Measurements from ENCODE around the gene ERBB3.
"Not testable (repeated sequence)": the region's sequence is repeated elsewhere in the genome, so short reads cannot be mapped to it uniquely, and the experiment has no call there.

ERBB3 gene

GRCh38 chr12:56038022-56038655 is 41.8 kb upstream of the ERBB3 start:
- Histone ChIP-seq H3K9ac (no peak overlapping the region), H3K4me3 (IDR thresholded peaks at IDR 0.05; ENCODE audit: insufficient read depth, low read depth, low read length) (no peak overlapping the region), H2AFZ (ENCODE audit: low read depth) (no peak overlapping the region), H4K20me1 (ENCODE audit: insufficient read depth) (peaks cover 5% of the 10 kb centered on the region; the same call in 1 of the 2 replicates), H3K27me3 (ENCODE audit: insufficient read depth, low read depth) (no peaks in the 10 kb centered on the region), H3K4me1 (ENCODE audit: low read depth, poor library complexity, severe bottlenecking) (peaks cover 18% of the 10 kb centered on the region), H3K36me3 (ENCODE audit: insufficient read depth) (peaks cover 7% of the 10 kb centered on the region; the same call in 1 of the 2 replicates), H3K4me2 (no peak overlapping the region), H3K79me2 (ENCODE audit: insufficient read depth, low read depth) (peaks cover 14% of the 10 kb centered on the region), H3K27ac (no peak overlapping the region)
- no peak for TF ChIP-seq CTCF (conservative IDR thresholded peaks at IDR 0.05; ENCODE audit: low read depth, low read length)

- H3K4me1 ChIP-seq (ENCODE audit: low read depth, poor library complexity, severe bottlenecking), result peaks cover 27% of the 10 kb centered on the region
- peaks cover 7% of the 10 kb centered on the region; the same call in 1 of the 2 replicates for H4K20me1 ChIP-seq (ENCODE audit: insufficient read depth)
- TF ChIP-seq CTCF (conservative IDR thresholded peaks at IDR 0.05; ENCODE audit: low read depth, low read length), result no peak
- no peaks in the 10 kb centered on the region for H3K27me3 ChIP-seq (ENCODE audit: insufficient read depth, low read depth)
- H3K9ac ChIP-seq, result no peak overlapping the region
- H3K36me3 ChIP-seq (ENCODE audit: insufficient read depth), result peaks cover 27% of the 10 kb centered on the region; the same call in 1 of the 2 replicates
- no peak overlapping the region for H3K27ac ChIP-seq
- no peak overlapping the region for H2AFZ ChIP-seq (ENCODE audit: low read depth)
- H3K4me3 ChIP-seq (IDR thresholded peaks at IDR 0.05; ENCODE audit: insufficient read depth, low read depth, low read length), result no peak overlapping the region
- no peak overlapping the region for H3K4me2 ChIP-seq
- H3K79me2 ChIP-seq (ENCODE audit: insufficient read depth, low read depth), result peaks cover 33% of the 10 kb centered on the region
Observed at GRCh38 chr12:56040151-56040550, 39.8 kb upstream of the ERBB3 start.

GRCh38 chr12:56040963-56041551 is 38.9 kb upstream of the ERBB3 start:
- Histone ChIP-seq H2AFZ (ENCODE audit: low read depth) (peak overlapping the region; percentile 77), H3K27ac (peak overlapping the region; percentile 31; the same call in 1 of the 2 replicates), H3K36me3 (ENCODE audit: insufficient read depth) (peaks cover 30% of the 10 kb centered on the region; the same call in 1 of the 2 replicates), H3K79me2 (ENCODE audit: insufficient read depth, low read depth) (peaks cover 33% of the 10 kb centered on the region), H4K20me1 (ENCODE audit: insufficient read depth) (peaks cover 7% of the 10 kb centered on the region; the same call in 1 of the 2 replicates), H3K4me1 (ENCODE audit: low read depth, poor library complexity, severe bottlenecking) (peaks cover 27% of the 10 kb centered on the region), H3K9ac (peak overlapping the region; percentile 9; the same call in 1 of the 2 replicates), H3K4me2 (peak overlapping the region; percentile 81), H3K4me3 (IDR thresholded peaks at IDR 0.05; ENCODE audit: insufficient read depth, low read depth, low read length) (no peak overlapping the region), H3K27me3 (ENCODE audit: insufficient read depth, low read depth) (no peaks in the 10 kb centered on the region)
- TF ChIP-seq CTCF (conservative IDR thresholded peaks at IDR 0.05; ENCODE audit: low read depth, low read length), result no peak

GRCh38 chr12:56041552-56042429 is 38.2 kb upstream of the ERBB3 start, which contains the start of gene RPS26:
Gene RPS26, plus strand, starts transcription at chr12:56041918. Its CDS starts 249 bp downstream, at chr12:56042167.
- peak; percentile 71 for TF ChIP-seq CTCF (conservative IDR thresholded peaks at IDR 0.05; ENCODE audit: low read depth, low read length)

GRCh38 chr12:56042430-56042813 is 37.5 kb upstream of the ERBB3 start:
- Histone ChIP-seq H3K36me3 (ENCODE audit: insufficient read depth) (peaks cover 30% of the 10 kb centered on the region; the same call in 1 of the 2 replicates), H3K4me1 (ENCODE audit: low read depth, poor library complexity, severe bottlenecking) (peaks cover 37% of the 10 kb centered on the region), H3K27ac (peak overlapping the region; percentile 58), H3K4me3 (IDR thresholded peaks at IDR 0.05; ENCODE audit: insufficient read depth, low read depth, low read length) (peak overlapping the region; percentile 93), H3K9ac (peak overlapping the region; percentile 68), H3K4me2 (peak overlapping the region; percentile 93), H3K79me2 (ENCODE audit: insufficient read depth, low read depth) (peaks cover 33% of the 10 kb centered on the region), H2AFZ (ENCODE audit: low read depth) (peak overlapping the region; percentile 68)
- H3K27me3 ChIP-seq (ENCODE audit: insufficient read depth, low read depth); H4K20me1 ChIP-seq (ENCODE audit: insufficient read depth): not testable (repeated sequence)

More at GRCh38 chr12:56041552-56042429, 38.2 kb upstream of the ERBB3 start, which contains the start of gene RPS26:
- peak within 1 kb of the TSS; percentile 68 for H3K9ac ChIP-seq
- peak within 1 kb of the TSS; percentile 58 for H3K27ac ChIP-seq
- peak within 1 kb of the TSS; percentile 77 for H2AFZ ChIP-seq (ENCODE audit: low read depth)
- peak within 1 kb of the TSS; percentile 93 for H3K4me3 ChIP-seq (IDR thresholded peaks at IDR 0.05; ENCODE audit: insufficient read depth, low read depth, low read length)
- H3K4me2 ChIP-seq, result peak within 1 kb of the TSS; percentile 93
- H3K36me3 ChIP-seq (ENCODE audit: insufficient read depth), result peaks cover 30% of the 10 kb centered on the region; the same call in 1 of the 2 replicates
- H3K79me2 ChIP-seq (ENCODE audit: insufficient read depth, low read depth), result peaks cover 33% of the 10 kb centered on the region
- H3K27me3 ChIP-seq (ENCODE audit: insufficient read depth, low read depth), result no peaks in the 10 kb centered on the region
- H3K4me1 ChIP-seq (ENCODE audit: low read depth, poor library complexity, severe bottlenecking), result peaks cover 31% of the 10 kb centered on the region
- peaks cover 7% of the 10 kb centered on the region; the same call in 1 of the 2 replicates for H4K20me1 ChIP-seq (ENCODE audit: insufficient read depth)

Measured in KMS-11 (cell line).